HepG2 (cell line): ENCODE results near the gene PLEKHA5.

Source experiments
- BHLHE40 ChIP-seq: IDR thresholded peaks from 2 replicates; pipeline ENCODE4 v1.6.1; 2011; ENCODE audit warnings: low read length, improper control_type of control experiment
- CCDC6 ChIP-seq: sonication (generic); formaldehyde crosslinking; IDR thresholded peaks from 2 replicates; pipeline ENCODE4 v1.8.1; 2022; ENCODE audit warnings: mild to moderate bottlenecking, missing genetic modification reagents, moderate library complexity
- NR2F2 ChIP-seq: IDR thresholded peaks from 2 replicates; pipeline ENCODE4 v1.6.1; 2012; ENCODE audit warnings: low read depth, inconsistent platforms, borderline replicate concordance
- NR3C1 ChIP-seq: sonication (generic); formaldehyde crosslinking; IDR thresholded peaks from 2 replicates; pipeline ENCODE4 v1.4.0; 2020; ENCODE audit warnings: missing genetic modification reagents
- POLR2A ChIP-seq, 2 experiments: IDR thresholded peaks; 2 replicates each; pipeline ENCODE4 v1.6.1; 2011; ENCODE audit warnings: low read depth in 2 of 2, low read length in 2 of 2, mild to moderate bottlenecking in 1 of 2, moderate library complexity in 1 of 2; ENCODE audit not compliant: insufficient read depth in 1 of 2
- POLR2AphosphoS5 ChIP-seq: IDR thresholded peaks from 2 replicates; pipeline ENCODE4 v1.6.1; 2012; ENCODE audit warnings: low read depth, low read length
- RAD21 ChIP-seq: fragments of 450-650 bp; formaldehyde crosslinking; IDR thresholded peaks from 2 replicates; pipeline ENCODE4 v1.5.0; 2020; ENCODE audit warnings: mild to moderate bottlenecking
- STAG1 ChIP-seq: sonication (generic); formaldehyde crosslinking; IDR thresholded peaks from 2 replicates; pipeline ENCODE4 v1.4.0; 2020; ENCODE audit warnings: missing genetic modification reagents
- ZBTB37 ChIP-seq: sonication (generic); formaldehyde crosslinking; IDR thresholded peaks from 2 replicates; pipeline ENCODE4 v1.4.0; 2020; ENCODE audit warnings: mild to moderate bottlenecking, missing genetic modification reagents
- ZNF234 ChIP-seq: sonication (generic); formaldehyde crosslinking; conservative IDR thresholded peaks from 2 replicates; pipeline ENCODE4 v1.5.1; 2020; ENCODE audit warnings: mild to moderate bottlenecking, missing genetic modification reagents
- ZNF605 ChIP-seq: sonication (generic); formaldehyde crosslinking; IDR thresholded peaks from 2 replicates; pipeline ENCODE4 v1.8.0; 2022; ENCODE audit warnings: mild to moderate bottlenecking, missing genetic modification reagents
- TF ChIP-seq, protein P1 (sequence below): sonication (generic); formaldehyde crosslinking; IDR thresholded peaks from 2 replicates; pipeline ENCODE4 v1.5.0; 2020; ENCODE audit warnings: mild to moderate bottlenecking, missing genetic modification reagents, moderate library complexity
- TF ChIP-seq, protein P2 (sequence below): sonication (generic); formaldehyde crosslinking; IDR thresholded peaks from 2 replicates; pipeline ENCODE4 v1.4.0; 2020; ENCODE audit warnings: missing genetic modification reagents, mild to moderate bottlenecking, borderline replicate concordance
- TF ChIP-seq, protein P3 (sequence below): sonication (generic); formaldehyde crosslinking; IDR thresholded peaks from 2 replicates; pipeline ENCODE4 v1.4.0; 2020; ENCODE audit warnings: mild to moderate bottlenecking, missing genetic modification reagents

DNA sequence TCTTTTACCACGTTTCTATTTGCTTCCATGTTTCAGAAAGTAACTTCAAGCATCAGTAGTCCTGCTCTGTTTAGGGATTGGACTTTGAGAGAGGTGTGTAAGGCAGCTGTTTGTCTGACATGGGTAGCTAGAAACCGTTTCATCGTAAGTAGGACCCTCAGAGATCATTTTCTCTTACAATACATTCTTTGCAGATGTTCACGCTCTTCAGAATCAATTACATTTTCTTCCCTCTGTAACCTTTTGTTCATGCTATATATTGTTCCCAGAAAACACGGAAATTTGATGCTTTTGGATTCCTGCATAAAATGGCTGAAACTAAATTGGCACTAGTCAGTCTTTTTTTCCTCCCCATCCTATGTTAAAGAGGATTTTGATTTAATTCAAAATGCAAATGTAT lies 247.2 kb downstream of the PLEKHA5 start:
- TF ChIP-seq ZNF605 (no peak), RAD21 (CRISPR knock-in tag) (no peak), ZBTB37 (CRISPR knock-in tag) (no peak), ZNF234 (CRISPR knock-in tag) (no peak), POLR2A (IDR thresholded peaks at IDR 0.05; ENCODE audit: insufficient read depth in 1 of 2, low read depth in 2 of 2, low read length in 2 of 2) (no peak), BHLHE40 (no peak), CCDC6 (CRISPR knock-in tag) (no peak), NR3C1 (CRISPR knock-in tag) (no peak), POLR2AphosphoS5 (no peak), STAG1 (CRISPR knock-in tag) (no peak), NR2F2 (no peak)
- TF ChIP-seq, protein P1, sequence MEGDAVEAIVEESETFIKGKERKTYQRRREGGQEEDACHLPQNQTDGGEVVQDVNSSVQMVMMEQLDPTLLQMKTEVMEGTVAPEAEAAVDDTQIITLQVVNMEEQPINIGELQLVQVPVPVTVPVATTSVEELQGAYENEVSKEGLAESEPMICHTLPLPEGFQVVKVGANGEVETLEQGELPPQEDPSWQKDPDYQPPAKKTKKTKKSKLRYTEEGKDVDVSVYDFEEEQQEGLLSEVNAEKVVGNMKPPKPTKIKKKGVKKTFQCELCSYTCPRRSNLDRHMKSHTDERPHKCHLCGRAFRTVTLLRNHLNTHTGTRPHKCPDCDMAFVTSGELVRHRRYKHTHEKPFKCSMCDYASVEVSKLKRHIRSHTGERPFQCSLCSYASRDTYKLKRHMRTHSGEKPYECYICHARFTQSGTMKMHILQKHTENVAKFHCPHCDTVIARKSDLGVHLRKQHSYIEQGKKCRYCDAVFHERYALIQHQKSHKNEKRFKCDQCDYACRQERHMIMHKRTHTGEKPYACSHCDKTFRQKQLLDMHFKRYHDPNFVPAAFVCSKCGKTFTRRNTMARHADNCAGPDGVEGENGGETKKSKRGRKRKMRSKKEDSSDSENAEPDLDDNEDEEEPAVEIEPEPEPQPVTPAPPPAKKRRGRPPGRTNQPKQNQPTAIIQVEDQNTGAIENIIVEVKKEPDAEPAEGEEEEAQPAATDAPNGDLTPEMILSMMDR = no peak
- TF ChIP-seq, protein P2, sequence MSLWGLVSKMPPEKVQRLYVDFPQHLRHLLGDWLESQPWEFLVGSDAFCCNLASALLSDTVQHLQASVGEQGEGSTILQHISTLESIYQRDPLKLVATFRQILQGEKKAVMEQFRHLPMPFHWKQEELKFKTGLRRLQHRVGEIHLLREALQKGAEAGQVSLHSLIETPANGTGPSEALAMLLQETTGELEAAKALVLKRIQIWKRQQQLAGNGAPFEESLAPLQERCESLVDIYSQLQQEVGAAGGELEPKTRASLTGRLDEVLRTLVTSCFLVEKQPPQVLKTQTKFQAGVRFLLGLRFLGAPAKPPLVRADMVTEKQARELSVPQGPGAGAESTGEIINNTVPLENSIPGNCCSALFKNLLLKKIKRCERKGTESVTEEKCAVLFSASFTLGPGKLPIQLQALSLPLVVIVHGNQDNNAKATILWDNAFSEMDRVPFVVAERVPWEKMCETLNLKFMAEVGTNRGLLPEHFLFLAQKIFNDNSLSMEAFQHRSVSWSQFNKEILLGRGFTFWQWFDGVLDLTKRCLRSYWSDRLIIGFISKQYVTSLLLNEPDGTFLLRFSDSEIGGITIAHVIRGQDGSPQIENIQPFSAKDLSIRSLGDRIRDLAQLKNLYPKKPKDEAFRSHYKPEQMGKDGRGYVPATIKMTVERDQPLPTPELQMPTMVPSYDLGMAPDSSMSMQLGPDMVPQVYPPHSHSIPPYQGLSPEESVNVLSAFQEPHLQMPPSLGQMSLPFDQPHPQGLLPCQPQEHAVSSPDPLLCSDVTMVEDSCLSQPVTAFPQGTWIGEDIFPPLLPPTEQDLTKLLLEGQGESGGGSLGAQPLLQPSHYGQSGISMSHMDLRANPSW (CRISPR knock-in tag) = no peak
- TF ChIP-seq, protein P3, sequence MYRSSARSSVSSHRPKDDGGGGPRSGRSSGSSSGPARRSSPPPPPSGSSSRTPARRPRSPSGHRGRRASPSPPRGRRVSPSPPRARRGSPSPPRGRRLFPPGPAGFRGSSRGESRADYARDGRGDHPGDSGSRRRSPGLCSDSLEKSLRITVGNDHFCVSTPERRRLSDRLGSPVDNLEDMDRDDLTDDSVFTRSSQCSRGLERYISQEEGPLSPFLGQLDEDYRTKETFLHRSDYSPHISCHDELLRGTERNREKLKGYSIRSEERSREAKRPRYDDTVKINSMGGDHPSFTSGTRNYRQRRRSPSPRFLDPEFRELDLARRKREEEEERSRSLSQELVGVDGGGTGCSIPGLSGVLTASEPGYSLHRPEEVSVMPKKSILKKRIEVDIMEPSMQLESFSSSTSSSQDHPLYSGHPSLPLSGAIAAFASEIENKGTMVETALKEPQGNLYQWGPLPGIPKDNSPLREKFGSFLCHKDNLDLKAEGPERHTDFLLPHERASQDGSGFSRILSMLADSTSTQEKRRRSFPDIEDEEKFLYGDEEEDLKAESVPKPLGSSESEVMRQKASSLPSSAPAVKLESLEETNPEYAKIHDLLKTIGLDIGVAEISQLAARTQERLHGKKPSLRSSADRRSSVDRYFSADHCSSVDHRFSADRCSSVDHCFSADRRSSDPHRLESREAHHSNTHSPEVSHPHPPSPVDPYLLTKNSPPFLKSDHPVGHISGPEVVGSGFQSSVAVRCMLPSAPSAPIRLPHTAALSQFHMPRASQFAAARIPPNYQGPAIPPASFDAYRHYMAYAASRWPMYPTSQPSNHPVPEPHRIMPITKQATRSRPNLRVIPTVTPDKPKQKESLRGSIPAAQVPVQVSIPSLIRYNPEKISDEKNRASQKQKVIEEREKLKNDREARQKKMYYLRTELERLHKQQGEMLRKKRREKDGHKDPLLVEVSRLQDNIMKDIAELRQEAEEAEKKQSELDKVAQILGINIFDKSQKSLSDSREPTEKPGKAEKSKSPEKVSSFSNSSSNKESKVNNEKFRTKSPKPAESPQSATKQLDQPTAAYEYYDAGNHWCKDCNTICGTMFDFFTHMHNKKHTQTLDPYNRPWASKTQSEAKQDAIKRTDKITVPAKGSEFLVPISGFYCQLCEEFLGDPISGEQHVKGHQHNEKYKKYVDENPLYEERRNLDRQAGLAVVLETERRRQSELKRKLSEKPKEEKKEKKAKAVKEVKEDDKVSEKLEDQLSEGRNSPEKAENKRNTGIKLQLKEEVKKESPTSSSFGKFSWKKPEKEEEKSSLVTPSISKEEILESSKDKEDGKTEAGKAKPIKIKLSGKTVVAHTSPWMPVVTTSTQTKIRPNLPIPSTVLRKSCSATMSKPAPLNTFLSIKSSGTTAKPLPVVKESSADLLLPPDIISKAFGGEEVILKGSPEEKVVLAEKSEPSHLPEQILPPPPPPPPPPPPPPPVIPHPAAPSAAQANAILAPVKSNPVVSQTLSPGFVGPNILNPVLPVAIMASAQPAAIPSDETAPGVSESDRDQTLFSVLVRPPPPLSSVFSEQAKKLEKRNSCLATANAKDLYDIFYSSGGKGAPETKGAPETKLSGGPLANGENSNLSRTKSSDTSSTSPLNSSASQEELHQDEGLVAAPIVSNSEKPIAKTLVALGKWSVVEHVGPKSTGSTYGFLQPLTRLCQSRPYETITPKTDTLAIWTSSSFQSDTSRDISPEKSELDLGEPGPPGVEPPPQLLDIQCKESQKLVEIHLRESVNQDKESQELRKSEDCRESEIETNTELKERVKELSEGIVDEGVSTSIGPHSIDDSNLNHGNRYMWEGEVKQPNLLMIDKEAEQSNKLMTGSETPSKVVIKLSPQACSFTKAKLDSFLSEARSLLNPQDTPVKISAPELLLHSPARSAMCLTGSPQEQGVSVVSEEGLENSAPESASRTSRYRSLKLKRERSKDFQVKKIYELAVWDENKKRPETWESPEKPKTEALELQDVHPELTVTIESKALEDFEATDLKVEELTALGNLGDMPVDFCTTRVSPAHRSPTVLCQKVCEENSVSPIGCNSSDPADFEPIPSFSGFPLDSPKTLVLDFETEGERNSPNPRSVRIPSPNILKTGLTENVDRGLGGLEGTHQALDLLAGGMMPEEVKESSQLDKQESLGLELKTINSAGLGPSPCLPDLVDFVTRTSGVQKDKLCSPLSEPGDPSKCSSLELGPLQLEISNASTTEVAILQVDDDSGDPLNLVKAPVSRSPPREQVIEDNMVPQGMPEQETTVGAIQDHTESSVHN = no peak
